HEK293 (cell line): ENCODE data around the gene ZNF319.

ENCODE experiments used
- CTCF ChIP-seq: fragments of 450-650 bp; formaldehyde crosslinking; IDR thresholded peaks from 2 replicates; pipeline ENCODE4 v1.5.1; 2016; ENCODE audit warnings: missing biosample characterization, missing genetic modification characterization
- RBAK ChIP-seq: fragments of 450-650 bp; formaldehyde crosslinking; IDR thresholded peaks from 2 replicates; pipeline ENCODE4 v1.5.1; 2016; ENCODE audit warnings: missing biosample characterization, missing genetic modification characterization
- REPIN1 ChIP-seq: fragments of 450-650 bp; formaldehyde crosslinking; IDR thresholded peaks from 2 replicates; pipeline ENCODE4 v1.5.1; 2017; ENCODE audit warnings: missing biosample characterization, missing genetic modification characterization, low read depth
- TCF7L2 ChIP-seq: IDR thresholded peaks from 2 replicates; pipeline ENCODE4 v1.6.1; 2011; ENCODE audit warnings: low read depth, mild to moderate bottlenecking, inconsistent platforms, low read length, moderate library complexity, borderline replicate concordance
- TSHZ1 ChIP-seq: fragments of 450-650 bp; formaldehyde crosslinking; IDR thresholded peaks from 2 replicates; pipeline ENCODE4 v1.5.1; 2016; ENCODE audit warnings: missing biosample characterization, missing genetic modification characterization, borderline replicate concordance
- ZBTB26 ChIP-seq: fragments of 450-650 bp; formaldehyde crosslinking; optimal IDR thresholded peaks from 2 replicates; pipeline ENCODE3; 2016; ENCODE audit warnings: missing biosample characterization, mild to moderate bottlenecking, missing genetic modification characterization
- ZNF223 ChIP-seq: fragments of 450-650 bp; formaldehyde crosslinking; IDR thresholded peaks from 2 replicates; pipeline ENCODE4 v1.5.1; 2016; ENCODE audit warnings: missing biosample characterization, missing genetic modification characterization
- ZNF274 ChIP-seq, 2 experiments: fragments of 200-500 bp in 1 of 2; fragments of 450-650 bp in 1 of 2; sonication (Bioruptor generic) in 1 of 2; formaldehyde crosslinking in 1 of 2; IDR thresholded peaks; 2 replicates each; pipeline versions ENCODE4 v1.5.1 to v1.6.1; 2014 to 2016; ENCODE audit warnings: borderline replicate concordance in 1 of 2, inconsistent platforms in 1 of 2, low read length in 1 of 2, missing biosample characterization in 1 of 2, missing genetic modification characterization in 1 of 2
- ZNF302 ChIP-seq: fragments of 450-650 bp; formaldehyde crosslinking; IDR thresholded peaks from 2 replicates; pipeline ENCODE4 v1.5.1; 2016; ENCODE audit warnings: missing biosample characterization, missing genetic modification characterization, low read depth
- ZNF433 ChIP-seq: fragments of 450-650 bp; formaldehyde crosslinking; IDR thresholded peaks from 2 replicates; pipeline ENCODE4 v1.5.1; 2016; ENCODE audit warnings: missing biosample characterization, missing genetic modification characterization, low read depth
- ZNF510 ChIP-seq: fragments of 450-650 bp; formaldehyde crosslinking; IDR thresholded peaks from 2 replicates; pipeline ENCODE4 v1.5.1; 2018; ENCODE audit warnings: mild to moderate bottlenecking, missing genetic modification characterization, missing biosample characterization; ENCODE audit not compliant: insufficient replicate concordance
- ZNF529 ChIP-seq: fragments of 450-650 bp; formaldehyde crosslinking; IDR thresholded peaks from 2 replicates; pipeline ENCODE4 v1.5.1; 2017; ENCODE audit warnings: missing genetic modification characterization, missing biosample characterization; ENCODE audit not compliant: insufficient replicate concordance
- ZNF571 ChIP-seq: fragments of 450-650 bp; formaldehyde crosslinking; IDR thresholded peaks from 2 replicates; pipeline ENCODE4 v1.5.0; 2017; ENCODE audit warnings: missing biosample characterization, missing genetic modification characterization
- ZSCAN4 ChIP-seq: fragments of 450-650 bp; formaldehyde crosslinking; IDR thresholded peaks from 2 replicates; pipeline ENCODE4 v1.5.1; 2017; ENCODE audit warnings: missing biosample characterization, missing genetic modification characterization

- TF ChIP-seq RBAK, result no peak
- TF ChIP-seq ZNF274 (IDR thresholded peaks at IDR 0.05; ENCODE audit: low read length), result no peak
- no peak for TF ChIP-seq ZNF274 (tag by site-specific recombination; IDR thresholded peaks at IDR 0.05; ENCODE audit: borderline replicate concordance)
- TF ChIP-seq ZSCAN4 (tag by site-specific recombination), result no peak
- TF ChIP-seq ZBTB26 (tag by site-specific recombination), result no peak
- no peak for TF ChIP-seq CTCF (tag by site-specific recombination)
- TF ChIP-seq ZNF529 (tag by site-specific recombination), result no peak
- TF ChIP-seq TSHZ1 (tag by site-specific recombination), result no peak
- no peak for TF ChIP-seq ZNF510 (tag by site-specific recombination)
- TF ChIP-seq ZNF302 (tag by site-specific recombination), result no peak
- TF ChIP-seq ZNF433 (tag by site-specific recombination), result no peak
- TF ChIP-seq TCF7L2, result no peak
- TF ChIP-seq ZNF223 (tag by site-specific recombination), result no peak
- TF ChIP-seq REPIN1, result no peak
- no peak for TF ChIP-seq ZNF571 (tag by site-specific recombination)
Observed at GRCh38 chr16:57997176-57997527, 3.3 kb downstream of the ZNF319 start.
